Colonic mucosa (tissue), 4 donors: ENCODE results near the gene PPM1H. TPM values are rescaled to one million over a fixed set of nuclear protein-coding genes. Genes with fewer than 3 reads are reported as not detected.

Source experiments
- DNase-seq: peaks from one replicate; pipeline ENCODE4 v3.0.0-alpha.2; 2020
- H3K27ac ChIP-seq: fragments of 200-600 bp; one replicate; pipeline ENCODE4 v1.8.0; 2021
- H3K27me3 ChIP-seq: fragments of 200-600 bp; one replicate; pipeline ENCODE4 v1.8.0; 2021
- H3K36me3 ChIP-seq: fragments of 200-600 bp; one replicate; pipeline ENCODE4 v1.8.0; 2021
- H3K4me1 ChIP-seq: fragments of 200-600 bp; one replicate; pipeline ENCODE4 v1.8.0; 2021; ENCODE audit warnings: mild to moderate bottlenecking
- H3K4me3 ChIP-seq: fragments of 200-600 bp; one replicate; pipeline ENCODE4 v1.8.0; 2021
- H3K9ac ChIP-seq, 2 donors: one replicate each; pipeline ENCODE4 v1.7.0; 2013; ENCODE audit warnings: control low read depth in 2 of 2, low read depth in 2 of 2, low read length in 2 of 2
- H3K9me3 ChIP-seq: fragments of 200-600 bp; one replicate; pipeline ENCODE4 v1.8.0; 2021
- intact Hi-C: fragments of 100-400 bp; cut with DNase I; formaldehyde crosslinking; loops from one replicate; pipeline ENCODE4 v1.14.1; 2022
- total RNA-seq, 2 donors: library from RNA; stranded (reverse); fragmentation: NEBNext Ultra II Directional in 1 of 2; extraction: Animal tissue kit (Norgen Biotek cat#: 25700) in 1 of 2; gene quantifications; one replicate each; pipeline ENCODE4 v1.2.1, GENCODE V29; 2021
- TF ChIP-seq, protein P1 (sequence below): fragments of 200-600 bp; IDR thresholded peaks from one replicate; pipeline ENCODE4 v1.8.0; 2022; ENCODE audit warnings: antibody characterized with exemption, mild to moderate bottlenecking
- donor health status: healthy.
- donor health status: DM: no; HTN: no; CAD: no.
- donor health status: DM: no; HTN: no; CAD: no.

The PPM1H gene
- total RNA-seq, 2 donors from 2014 or later: 7.4 to 8.1 TPM

DNA sequence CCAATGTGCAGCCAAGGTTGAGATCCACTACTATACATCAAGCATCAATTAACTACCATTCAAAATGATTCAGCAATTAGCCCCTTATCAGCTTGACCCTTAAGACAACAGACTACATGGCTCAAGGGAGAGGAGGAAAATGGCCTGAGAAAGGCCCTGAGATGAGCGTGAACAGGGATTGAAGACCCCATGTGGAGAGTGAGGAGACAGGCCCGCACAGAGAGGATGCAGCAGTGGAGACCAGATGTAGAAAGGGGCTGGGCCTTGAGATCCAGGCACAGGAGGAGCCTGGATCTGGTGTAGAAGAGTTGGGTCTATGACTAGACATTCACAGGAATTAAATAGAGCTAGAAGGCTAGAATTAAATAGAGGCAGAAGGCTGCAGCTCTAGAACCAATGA, 239.3 kb downstream of the PPM1H start:
- no peaks in the 10 kb centered on the region for H3K27me3 ChIP-seq
- intact Hi-C loops: no loop called here
- H3K4me1 ChIP-seq: no peaks in the 10 kb centered on the region
- H3K36me3 ChIP-seq: no peaks in the 10 kb centered on the region
- no peak overlapping the region for H3K27ac ChIP-seq
- no peak overlapping the region for H3K9ac ChIP-seq
- H3K4me3 ChIP-seq: no peak overlapping the region
- no peaks in the 10 kb centered on the region for H3K9me3 ChIP-seq
- DNase-seq: no peak
- TF ChIP-seq, protein P1, sequence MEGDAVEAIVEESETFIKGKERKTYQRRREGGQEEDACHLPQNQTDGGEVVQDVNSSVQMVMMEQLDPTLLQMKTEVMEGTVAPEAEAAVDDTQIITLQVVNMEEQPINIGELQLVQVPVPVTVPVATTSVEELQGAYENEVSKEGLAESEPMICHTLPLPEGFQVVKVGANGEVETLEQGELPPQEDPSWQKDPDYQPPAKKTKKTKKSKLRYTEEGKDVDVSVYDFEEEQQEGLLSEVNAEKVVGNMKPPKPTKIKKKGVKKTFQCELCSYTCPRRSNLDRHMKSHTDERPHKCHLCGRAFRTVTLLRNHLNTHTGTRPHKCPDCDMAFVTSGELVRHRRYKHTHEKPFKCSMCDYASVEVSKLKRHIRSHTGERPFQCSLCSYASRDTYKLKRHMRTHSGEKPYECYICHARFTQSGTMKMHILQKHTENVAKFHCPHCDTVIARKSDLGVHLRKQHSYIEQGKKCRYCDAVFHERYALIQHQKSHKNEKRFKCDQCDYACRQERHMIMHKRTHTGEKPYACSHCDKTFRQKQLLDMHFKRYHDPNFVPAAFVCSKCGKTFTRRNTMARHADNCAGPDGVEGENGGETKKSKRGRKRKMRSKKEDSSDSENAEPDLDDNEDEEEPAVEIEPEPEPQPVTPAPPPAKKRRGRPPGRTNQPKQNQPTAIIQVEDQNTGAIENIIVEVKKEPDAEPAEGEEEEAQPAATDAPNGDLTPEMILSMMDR: no peak

- Histone ChIP-seq H3K4me3 (no peak overlapping the region), H3K9me3 (no peaks in the 10 kb centered on the region), H3K27me3 (no peaks in the 10 kb centered on the region), H3K36me3 (no peaks in the 10 kb centered on the region), H3K27ac (no peak overlapping the region), H3K4me1 (no peaks in the 10 kb centered on the region), H3K9ac (no peak overlapping the region)
- intact Hi-C loops: no loop called here
- TF ChIP-seq, protein P1: no peak
- DNase-seq: no peak
These were observed 240.3 kb downstream of the PPM1H start for GRCh38 chr12:62694632-62695031.

DNA sequence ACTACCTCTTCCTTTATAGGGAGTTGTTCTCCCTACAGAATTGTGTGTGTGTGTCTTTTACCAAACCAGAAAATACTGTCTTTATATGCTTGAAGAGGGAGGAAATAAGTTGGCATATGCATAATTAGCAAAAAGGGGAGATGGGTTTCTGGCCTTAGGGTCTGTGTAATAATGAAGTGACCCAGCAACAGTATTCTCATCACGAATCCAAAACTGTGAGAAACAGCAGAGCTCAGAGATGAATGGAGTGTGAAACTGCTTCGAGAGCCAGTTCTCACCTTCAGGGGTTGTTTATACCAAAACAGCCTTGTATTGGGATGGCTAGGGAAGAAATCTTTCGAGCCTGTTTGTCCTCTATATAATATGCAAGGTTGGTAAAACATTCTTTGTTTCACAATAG, 240.8 kb downstream of the PPM1H start:
- Histone ChIP-seq H3K9ac (no peak overlapping the region), H3K27ac (no peak overlapping the region), H3K36me3 (no peaks in the 10 kb centered on the region), H3K27me3 (no peaks in the 10 kb centered on the region), H3K4me1 (no peaks in the 10 kb centered on the region), H3K4me3 (no peak overlapping the region), H3K9me3 (no peaks in the 10 kb centered on the region)
- TF ChIP-seq, protein P1: no peak
- no peak for DNase-seq
- intact Hi-C loops: no loop called here

DNA sequence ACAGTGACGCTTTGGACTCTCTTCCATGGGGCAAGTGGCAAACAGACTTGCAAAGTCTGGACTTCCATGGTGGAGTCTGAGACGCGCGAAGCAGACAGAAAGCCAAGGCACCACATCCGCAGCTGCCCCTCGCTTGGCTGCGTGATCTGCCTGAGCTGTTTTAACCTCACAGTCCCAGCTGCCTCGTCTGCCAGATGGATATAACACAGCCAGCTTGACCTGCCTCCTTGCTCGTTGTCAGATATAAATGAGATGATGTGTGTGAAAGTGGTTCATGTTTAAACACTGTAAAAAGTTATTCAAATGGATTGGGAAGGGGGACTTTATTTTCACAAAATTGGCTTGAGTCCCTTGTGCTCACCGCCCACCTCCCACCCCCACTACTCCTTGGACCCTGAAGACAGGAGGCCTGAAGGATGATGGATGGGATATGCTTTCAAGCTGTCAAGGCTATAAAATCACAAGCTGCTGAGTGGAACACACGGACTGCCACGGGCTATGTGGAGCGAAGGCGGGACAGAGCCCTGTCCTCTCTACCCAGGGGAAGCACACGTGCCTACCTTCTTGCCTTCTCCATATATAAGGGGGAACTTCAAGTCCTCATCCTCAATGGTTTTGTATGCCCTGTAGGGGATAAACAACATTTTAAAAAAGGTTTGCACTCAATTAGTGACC, 241.4 kb downstream of the PPM1H start:
- Histone ChIP-seq H3K4me3 (no peak overlapping the region), H3K4me1 (no peaks in the 10 kb centered on the region), H3K27me3 (no peaks in the 10 kb centered on the region), H3K9ac (no peak overlapping the region), H3K27ac (no peak overlapping the region), H3K9me3 (no peaks in the 10 kb centered on the region), H3K36me3 (no peaks in the 10 kb centered on the region)
- intact Hi-C loops: no loop called here
- no peak for DNase-seq
- TF ChIP-seq, protein P1: no peak

DNA sequence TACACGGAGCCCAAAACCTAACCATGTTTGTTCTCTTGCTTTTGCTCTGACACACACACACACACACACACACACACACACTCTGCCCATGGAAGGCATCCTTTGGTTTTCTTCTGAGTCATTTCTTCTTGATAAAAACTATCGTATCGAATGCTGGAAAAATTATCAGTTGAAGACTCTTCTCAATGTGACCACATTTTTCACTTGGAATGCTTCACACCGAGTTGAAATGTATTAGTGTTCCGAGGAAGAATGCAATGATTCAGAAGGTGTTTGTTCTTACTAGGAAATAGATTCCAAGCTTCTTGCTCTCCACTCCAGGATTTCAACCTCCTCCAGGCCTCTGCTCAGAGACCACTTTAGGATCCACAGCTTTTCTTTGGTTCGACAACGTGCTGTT, 242.1 kb downstream of the PPM1H start:
- Histone ChIP-seq H3K4me1 (no peaks in the 10 kb centered on the region), H3K9ac (no peak overlapping the region), H3K4me3 (no peak overlapping the region), H3K27ac (no peak overlapping the region), H3K9me3 (no peaks in the 10 kb centered on the region), H3K36me3 (no peaks in the 10 kb centered on the region), H3K27me3 (no peaks in the 10 kb centered on the region)
- DNase-seq: no peak
- intact Hi-C loops: no loop called here
- TF ChIP-seq, protein P1: no peak
